ENCODE data around the gene SLC25A19. TPM values are rescaled to one million over a fixed set of nuclear protein-coding genes. Genes with fewer than 3 reads are reported as not detected.
A peak's percentile ranks its signal among the peaks of the same experiment; 100 is the strongest.

SLC25A19 gene
- polyA plus RNA-seq, 1 of the 3 experiments (the other 2 are of a cell fraction), result 11.7 TPM

DNA sequence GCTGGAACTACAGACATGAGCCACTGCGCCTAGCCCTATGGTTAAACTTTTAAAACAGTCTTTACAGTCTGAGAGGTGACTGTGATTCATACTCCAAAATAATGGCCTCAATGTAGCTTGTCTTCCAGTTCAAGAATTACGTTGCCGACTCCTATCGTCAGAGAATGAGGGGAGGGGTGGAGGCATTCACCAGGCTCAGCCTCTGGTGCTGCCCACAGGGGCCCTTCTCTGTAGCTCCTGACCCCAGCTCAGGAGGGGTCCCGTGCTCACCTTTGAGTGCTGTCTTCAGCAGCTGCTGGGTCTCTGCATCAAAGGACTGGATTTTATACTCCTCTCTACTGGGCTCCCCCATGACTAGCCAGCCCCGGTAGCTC, 19.4 kb downstream of the SLC25A19 start:
- Histone ChIP-seq H3K79me2 (ENCODE audit: insufficient read depth) (peaks cover 9% of the 10 kb centered on the region), H3K9me2 (no peaks in the 10 kb centered on the region), H4K20me1 (ENCODE audit: insufficient read depth) (no peaks in the 10 kb centered on the region), H3K4me3 (ENCODE audit: low read depth in 2 of 2, low read length in 1 of 2) (peak overlapping the region; percentile 74 to 82), H3K4me1 (ENCODE audit: control insufficient read depth in 1 of 2, insufficient read depth in 2 of 2, low read depth in 1 of 2, low read length in 1 of 2) (peaks cover 24 to 44% of the 10 kb centered on the region in 2 experiments; a peak in 3 of 4 replicates), H3K9me3 (no peaks in the 10 kb centered on the region), H3K4me2 (peak overlapping the region; percentile 95), H3F3A (replicated peaks; ENCODE audit: insufficient read depth) (peaks cover 6% of the 10 kb centered on the region), H3K27me3 (ENCODE audit: insufficient read depth) (no peaks in the 10 kb centered on the region), H3K9ac (peak overlapping the region; percentile 85), H2AFZ (ENCODE audit: low read depth) (peak overlapping the region; percentile 100; the same call in 1 of the 2 replicates), H3K36me3 (replicated peaks in 1 of 2; ENCODE audit: control insufficient read depth in 1 of 2, insufficient read depth in 2 of 2, low read length in 1 of 2) (peaks cover 16 to 20% of the 10 kb centered on the region in 2 experiments), H3K27ac (ENCODE audit: low read depth in 2 of 2, low read length in 1 of 2) (peak overlapping the region; percentile 74 to 97; a peak in 3 of 4 replicates)
- ChIA-PET CTCF (interaction anchor here (0.9 to 6.8 kb wide), 27 partner anchors 9 to 350 kb away, joined by 3 to 102 read pairs (median 10); partner anchors contain the start of genes GGA3, GRB2, MRPS7 and NT5C), POLR2A (interaction anchor here (0.9 to 5.3 kb wide), 10 partner anchors 8 to 259 kb away, joined by 3 to 67 read pairs (median 7); partner anchors contain the start of genes GGA3, GRB2, MRPS7 and NUP85)
- TF ChIP-seq IRF3 (IDR thresholded peaks at IDR 0.05; ENCODE audit: low read depth, low read length), result no peak
- TF ChIP-seq RXRA (IDR thresholded peaks at IDR 0.05; ENCODE audit: borderline replicate concordance, low read depth), result no peak
- TF ChIP-seq CHD2 (IDR thresholded peaks at IDR 0.05; ENCODE audit: low read length, partially characterized antibody), result no peak
- TF ChIP-seq FOXJ3 (CRISPR knock-in tag; IDR thresholded peaks at IDR 0.05), result no peak
- TF ChIP-seq FOXM1 (IDR thresholded peaks at IDR 0.05; ENCODE audit: low read depth), result no peak
- no peak for TF ChIP-seq EZH2phosphoT487 (IDR thresholded peaks at IDR 0.05; ENCODE audit: borderline replicate concordance, low read depth)
- TF ChIP-seq YY1 (IDR thresholded peaks at IDR 0.05; ENCODE audit: low read depth), result no peak
- TF ChIP-seq MXI1 (IDR thresholded peaks at IDR 0.05; ENCODE audit: low read depth, low read length), result no peak
- TF ChIP-seq, protein P1, sequence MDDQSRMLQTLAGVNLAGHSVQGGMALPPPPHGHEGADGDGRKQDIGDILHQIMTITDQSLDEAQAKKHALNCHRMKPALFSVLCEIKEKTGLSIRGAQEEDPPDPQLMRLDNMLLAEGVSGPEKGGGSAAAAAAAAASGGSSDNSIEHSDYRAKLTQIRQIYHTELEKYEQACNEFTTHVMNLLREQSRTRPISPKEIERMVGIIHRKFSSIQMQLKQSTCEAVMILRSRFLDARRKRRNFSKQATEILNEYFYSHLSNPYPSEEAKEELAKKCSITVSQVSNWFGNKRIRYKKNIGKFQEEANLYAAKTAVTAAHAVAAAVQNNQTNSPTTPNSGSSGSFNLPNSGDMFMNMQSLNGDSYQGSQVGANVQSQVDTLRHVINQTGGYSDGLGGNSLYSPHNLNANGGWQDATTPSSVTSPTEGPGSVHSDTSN (IDR thresholded peaks at IDR 0.05), result no peak
- TF ChIP-seq RCOR1 (IDR thresholded peaks at IDR 0.05; ENCODE audit: low read length), result no peak
- TF ChIP-seq TCF12 (IDR thresholded peaks at IDR 0.05), result no peak
- no peak for TF ChIP-seq GATA2 (CRISPR knock-in tag; IDR thresholded peaks at IDR 0.05)
- no peak for TF ChIP-seq JUND (IDR thresholded peaks at IDR 0.05)
- TF ChIP-seq, protein P2, sequence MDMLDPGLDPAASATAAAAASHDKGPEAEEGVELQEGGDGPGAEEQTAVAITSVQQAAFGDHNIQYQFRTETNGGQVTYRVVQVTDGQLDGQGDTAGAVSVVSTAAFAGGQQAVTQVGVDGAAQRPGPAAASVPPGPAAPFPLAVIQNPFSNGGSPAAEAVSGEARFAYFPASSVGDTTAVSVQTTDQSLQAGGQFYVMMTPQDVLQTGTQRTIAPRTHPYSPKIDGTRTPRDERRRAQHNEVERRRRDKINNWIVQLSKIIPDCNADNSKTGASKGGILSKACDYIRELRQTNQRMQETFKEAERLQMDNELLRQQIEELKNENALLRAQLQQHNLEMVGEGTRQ (IDR thresholded peaks at IDR 0.05; ENCODE audit: borderline replicate concordance, low read depth, low read length), result no peak
- no peak for TF ChIP-seq ELF1 (IDR thresholded peaks at IDR 0.05)
- TF ChIP-seq, protein P3, sequence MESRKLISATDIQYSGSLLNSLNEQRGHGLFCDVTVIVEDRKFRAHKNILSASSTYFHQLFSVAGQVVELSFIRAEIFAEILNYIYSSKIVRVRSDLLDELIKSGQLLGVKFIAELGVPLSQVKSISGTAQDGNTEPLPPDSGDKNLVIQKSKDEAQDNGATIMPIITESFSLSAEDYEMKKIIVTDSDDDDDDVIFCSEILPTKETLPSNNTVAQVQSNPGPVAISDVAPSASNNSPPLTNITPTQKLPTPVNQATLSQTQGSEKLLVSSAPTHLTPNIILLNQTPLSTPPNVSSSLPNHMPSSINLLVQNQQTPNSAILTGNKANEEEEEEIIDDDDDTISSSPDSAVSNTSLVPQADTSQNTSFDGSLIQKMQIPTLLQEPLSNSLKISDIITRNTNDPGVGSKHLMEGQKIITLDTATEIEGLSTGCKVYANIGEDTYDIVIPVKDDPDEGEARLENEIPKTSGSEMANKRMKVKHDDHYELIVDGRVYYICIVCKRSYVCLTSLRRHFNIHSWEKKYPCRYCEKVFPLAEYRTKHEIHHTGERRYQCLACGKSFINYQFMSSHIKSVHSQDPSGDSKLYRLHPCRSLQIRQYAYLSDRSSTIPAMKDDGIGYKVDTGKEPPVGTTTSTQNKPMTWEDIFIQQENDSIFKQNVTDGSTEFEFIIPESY (IDR thresholded peaks at IDR 0.05; ENCODE audit: borderline replicate concordance, low read depth), result no peak
- no peak for TF ChIP-seq NRF1 (IDR thresholded peaks at IDR 0.05; ENCODE audit: low read depth, low read length)
- no peak for TF ChIP-seq SMC3 (IDR thresholded peaks at IDR 0.05; ENCODE audit: low read depth, low read length)
- TF ChIP-seq NFIC (IDR thresholded peaks at IDR 0.05; ENCODE audit: borderline replicate concordance), result no peak
- 28% methylated on average over 6 of the region's 6 CpGs for WGBS (ENCODE audit: low lambda C conversion rate)
- DNase-seq, result no peak

All from SK-N-SH (cell line).